LNCAP (cell line): ENCODE data around the gene SDF2L1.

ENCODE experiments used
- TF ChIP-seq, protein P1 (sequence below): fragments of 450-650 bp; IDR thresholded peaks from 2 replicates; pipeline ENCODE4 v1.5.1; 2017; ENCODE audit warnings: mild to moderate bottlenecking

SDF2L1 gene

DNA sequence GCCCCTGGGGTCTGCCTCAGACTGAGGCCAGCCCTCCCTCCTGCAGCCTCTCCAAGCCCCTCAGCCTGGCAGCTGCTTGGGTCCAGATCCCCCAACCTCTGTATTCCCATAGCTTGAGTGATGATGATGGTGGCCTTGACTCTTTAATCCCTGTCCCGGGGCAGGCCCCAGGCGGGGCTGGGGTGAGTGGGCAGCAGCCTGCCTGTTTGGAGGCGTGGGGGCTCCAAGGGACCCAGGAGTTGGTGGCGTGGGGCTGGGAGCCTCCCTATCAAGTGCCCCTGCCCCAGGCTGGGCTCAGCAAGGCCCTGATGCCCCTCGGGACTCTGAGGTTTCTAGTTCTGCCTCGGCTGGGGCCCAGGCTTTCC is 46.2 kb downstream of the SDF2L1 start:
- TF ChIP-seq, protein P1, sequence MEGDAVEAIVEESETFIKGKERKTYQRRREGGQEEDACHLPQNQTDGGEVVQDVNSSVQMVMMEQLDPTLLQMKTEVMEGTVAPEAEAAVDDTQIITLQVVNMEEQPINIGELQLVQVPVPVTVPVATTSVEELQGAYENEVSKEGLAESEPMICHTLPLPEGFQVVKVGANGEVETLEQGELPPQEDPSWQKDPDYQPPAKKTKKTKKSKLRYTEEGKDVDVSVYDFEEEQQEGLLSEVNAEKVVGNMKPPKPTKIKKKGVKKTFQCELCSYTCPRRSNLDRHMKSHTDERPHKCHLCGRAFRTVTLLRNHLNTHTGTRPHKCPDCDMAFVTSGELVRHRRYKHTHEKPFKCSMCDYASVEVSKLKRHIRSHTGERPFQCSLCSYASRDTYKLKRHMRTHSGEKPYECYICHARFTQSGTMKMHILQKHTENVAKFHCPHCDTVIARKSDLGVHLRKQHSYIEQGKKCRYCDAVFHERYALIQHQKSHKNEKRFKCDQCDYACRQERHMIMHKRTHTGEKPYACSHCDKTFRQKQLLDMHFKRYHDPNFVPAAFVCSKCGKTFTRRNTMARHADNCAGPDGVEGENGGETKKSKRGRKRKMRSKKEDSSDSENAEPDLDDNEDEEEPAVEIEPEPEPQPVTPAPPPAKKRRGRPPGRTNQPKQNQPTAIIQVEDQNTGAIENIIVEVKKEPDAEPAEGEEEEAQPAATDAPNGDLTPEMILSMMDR: no peak

DNA sequence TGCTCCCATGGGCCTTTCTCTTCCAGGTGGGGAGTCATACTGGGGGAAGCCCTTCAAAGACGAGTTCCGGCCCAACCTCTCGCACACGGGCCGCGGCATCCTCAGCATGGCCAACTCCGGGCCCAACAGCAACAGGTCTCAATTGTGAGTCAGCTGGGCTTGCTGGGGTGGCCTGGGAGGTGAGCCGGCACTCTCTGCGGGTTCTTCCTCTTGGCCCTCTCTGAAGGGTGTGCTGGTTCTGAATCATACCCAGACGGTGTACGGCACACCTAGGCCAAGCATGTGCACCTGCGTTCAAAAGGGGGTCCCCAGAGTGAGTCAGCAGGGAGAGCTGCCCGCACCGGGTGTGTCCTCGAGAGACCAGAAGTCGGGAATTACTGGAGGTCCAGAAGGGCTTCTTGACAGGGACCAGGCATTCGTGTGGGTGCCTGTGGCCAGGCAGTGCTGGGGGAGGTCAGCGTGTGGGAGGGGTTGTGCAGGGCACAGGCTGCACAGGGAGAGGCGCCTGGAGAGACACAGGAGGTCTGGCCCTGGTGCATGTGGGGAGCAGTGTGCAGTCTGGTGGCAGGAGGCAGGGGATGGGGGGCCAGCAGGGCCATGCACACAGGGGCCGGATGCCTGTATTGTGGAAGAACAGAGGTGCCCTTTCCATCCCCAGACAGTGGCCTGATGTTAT is 46.7 kb downstream of the SDF2L1 start:
- TF ChIP-seq, protein P1: no peak

DNA sequence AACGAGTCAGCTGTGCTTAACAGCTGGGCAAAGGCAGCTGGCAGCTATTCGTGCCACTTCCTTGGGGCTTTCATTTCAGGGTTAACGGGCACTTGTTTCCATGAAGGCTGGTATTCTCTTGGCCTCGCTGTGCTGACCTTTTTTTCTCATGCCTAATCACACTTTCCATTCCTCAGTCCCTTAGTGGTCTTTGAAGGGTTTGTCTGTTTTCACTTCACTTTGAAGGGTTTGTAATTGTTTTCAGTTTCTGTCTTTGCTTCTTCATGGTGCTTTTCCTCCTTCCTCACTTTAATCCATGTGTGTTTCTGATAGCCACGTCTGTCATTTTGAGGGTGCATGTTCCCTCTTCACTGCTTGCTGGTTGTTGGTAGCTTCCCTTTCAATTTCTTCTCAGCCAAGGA is 48.3 kb downstream of the SDF2L1 start:
- TF ChIP-seq, protein P1: no peak

DNA sequence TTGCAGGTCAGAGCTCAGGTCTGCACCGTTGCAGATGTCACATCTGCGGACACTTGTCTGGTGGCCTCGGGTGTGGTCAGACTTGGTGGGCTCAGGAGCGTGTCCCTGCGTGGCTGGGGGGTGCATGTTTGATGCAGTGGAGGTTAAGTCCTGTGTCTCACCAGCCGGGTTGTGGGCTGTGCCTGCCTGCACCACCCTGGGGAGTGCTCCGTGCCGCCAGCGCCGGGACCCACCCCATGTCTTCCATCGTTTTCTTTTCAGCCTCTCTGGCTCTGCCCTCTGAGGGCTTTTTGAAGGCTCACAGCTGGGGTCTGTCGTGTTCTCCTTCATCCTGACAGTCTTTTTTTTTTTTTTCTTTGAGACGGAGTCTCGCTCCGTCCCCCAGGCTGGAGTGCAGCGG is 49.7 kb downstream of the SDF2L1 start:
- TF ChIP-seq, protein P1: no peak

DNA sequence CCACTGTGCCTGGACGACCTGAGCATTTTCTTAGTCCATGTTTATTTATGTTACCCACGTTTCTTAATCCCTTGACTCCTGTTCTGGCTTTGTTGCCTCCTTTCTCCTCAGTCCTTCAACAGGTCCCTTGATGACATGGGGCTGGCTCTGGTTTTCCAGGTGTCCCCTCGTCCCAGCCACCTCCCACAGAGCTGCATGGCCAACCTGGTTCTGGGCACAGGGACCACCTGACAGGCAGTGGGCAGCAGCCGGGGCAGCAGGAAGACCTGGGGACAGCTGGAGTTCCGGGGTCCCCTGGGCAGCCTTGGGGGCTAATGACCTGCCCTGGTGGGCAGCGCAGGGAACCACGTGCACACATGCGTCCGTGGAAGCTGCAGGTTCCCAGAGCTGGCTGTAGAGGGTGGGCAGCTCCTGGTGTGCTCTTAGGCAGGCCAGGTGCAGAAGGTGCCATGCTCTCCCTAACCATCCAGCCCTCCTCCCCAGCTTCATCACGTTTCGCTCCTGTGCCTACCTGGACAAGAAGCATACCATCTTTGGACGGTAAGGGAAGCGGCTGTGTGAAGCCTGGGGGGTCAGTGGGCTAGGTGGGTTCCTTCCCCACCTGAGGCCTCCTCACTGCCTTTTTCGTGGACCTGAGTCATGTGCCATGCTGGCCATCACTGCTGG is 51.4 kb downstream of the SDF2L1 start:
- TF ChIP-seq, protein P1: no peak
